Parathyroid adenoma (tissue), 2 donors: ENCODE data around the gene BRD9.

Experiments
- H2AFZ ChIP-seq: fragments of 300-600 bp; sonication (generic); one replicate; pipeline ENCODE4 v1.7.0; 2017; ENCODE audit warnings: antibody characterized with exemption, mild to moderate bottlenecking
- H3K27ac ChIP-seq: fragments of 300-600 bp; sonication (generic); one replicate; pipeline ENCODE4 v1.7.0; 2017
- H3K27me3 ChIP-seq: fragments of 300-600 bp; sonication (generic); one replicate; pipeline ENCODE4 v1.7.0; 2017; ENCODE audit warnings: low read length; ENCODE audit not compliant: control insufficient read depth, insufficient read depth
- H3K36me3 ChIP-seq: fragments of 300-600 bp; sonication (generic); one replicate; pipeline ENCODE4 v1.7.0; 2017; ENCODE audit warnings: low read length; ENCODE audit not compliant: control insufficient read depth, insufficient read depth
- H3K4me1 ChIP-seq: fragments of 300-600 bp; sonication (generic); one replicate; pipeline ENCODE4 v1.7.0; 2017; ENCODE audit warnings: control low read depth
- H3K4me2 ChIP-seq: fragments of 300-600 bp; sonication (generic); one replicate; pipeline ENCODE4 v1.7.0; 2017; ENCODE audit warnings: low read length
- H3K4me3 ChIP-seq: fragments of 300-600 bp; sonication (generic); one replicate; pipeline ENCODE4 v1.7.0; 2017; ENCODE audit warnings: low read depth, low read length
- H3K79me2 ChIP-seq: fragments of 300-600 bp; sonication (generic); one replicate; pipeline ENCODE4 v1.7.0; 2017; ENCODE audit warnings: control low read depth
- H3K9ac ChIP-seq: fragments of 300-600 bp; sonication (generic); one replicate; pipeline ENCODE4 v1.7.0; 2017; ENCODE audit warnings: mild to moderate bottlenecking
- H3K9me3 ChIP-seq: fragments of 300-600 bp; sonication (generic); one replicate; pipeline ENCODE4 v1.7.0; 2017; ENCODE audit warnings: low read length; ENCODE audit not compliant: control insufficient read depth
- TF ChIP-seq, protein P1 (sequence below): fragments of 300-600 bp; sonication (generic); IDR thresholded peaks from one replicate; pipeline ENCODE4 v1.7.0; 2017; ENCODE audit warnings: antibody characterized with exemption, mild to moderate bottlenecking
- donor health status: primary hyperparathyroidism.

BRD9 gene

GRCh38 chr5:927172-928015 lies 34.8 kb upstream of the BRD9 start:
- no peak overlapping the region for H3K27ac ChIP-seq
- H3K4me3 ChIP-seq: no peak overlapping the region
- H3K4me2 ChIP-seq: peak overlapping the region; percentile 83
- no peaks in the 10 kb centered on the region for H3K79me2 ChIP-seq
- H3K36me3 ChIP-seq: no peaks in the 10 kb centered on the region
- peak overlapping the region; percentile 89 for H2AFZ ChIP-seq
- H3K9ac ChIP-seq: no peak overlapping the region
- H3K4me1 ChIP-seq: no peaks in the 10 kb centered on the region
- no peaks in the 10 kb centered on the region for H3K9me3 ChIP-seq
- TF ChIP-seq, protein P1, sequence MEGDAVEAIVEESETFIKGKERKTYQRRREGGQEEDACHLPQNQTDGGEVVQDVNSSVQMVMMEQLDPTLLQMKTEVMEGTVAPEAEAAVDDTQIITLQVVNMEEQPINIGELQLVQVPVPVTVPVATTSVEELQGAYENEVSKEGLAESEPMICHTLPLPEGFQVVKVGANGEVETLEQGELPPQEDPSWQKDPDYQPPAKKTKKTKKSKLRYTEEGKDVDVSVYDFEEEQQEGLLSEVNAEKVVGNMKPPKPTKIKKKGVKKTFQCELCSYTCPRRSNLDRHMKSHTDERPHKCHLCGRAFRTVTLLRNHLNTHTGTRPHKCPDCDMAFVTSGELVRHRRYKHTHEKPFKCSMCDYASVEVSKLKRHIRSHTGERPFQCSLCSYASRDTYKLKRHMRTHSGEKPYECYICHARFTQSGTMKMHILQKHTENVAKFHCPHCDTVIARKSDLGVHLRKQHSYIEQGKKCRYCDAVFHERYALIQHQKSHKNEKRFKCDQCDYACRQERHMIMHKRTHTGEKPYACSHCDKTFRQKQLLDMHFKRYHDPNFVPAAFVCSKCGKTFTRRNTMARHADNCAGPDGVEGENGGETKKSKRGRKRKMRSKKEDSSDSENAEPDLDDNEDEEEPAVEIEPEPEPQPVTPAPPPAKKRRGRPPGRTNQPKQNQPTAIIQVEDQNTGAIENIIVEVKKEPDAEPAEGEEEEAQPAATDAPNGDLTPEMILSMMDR: no peak
- H3K27me3 ChIP-seq: peaks cover 3% of the 10 kb centered on the region

DNA sequence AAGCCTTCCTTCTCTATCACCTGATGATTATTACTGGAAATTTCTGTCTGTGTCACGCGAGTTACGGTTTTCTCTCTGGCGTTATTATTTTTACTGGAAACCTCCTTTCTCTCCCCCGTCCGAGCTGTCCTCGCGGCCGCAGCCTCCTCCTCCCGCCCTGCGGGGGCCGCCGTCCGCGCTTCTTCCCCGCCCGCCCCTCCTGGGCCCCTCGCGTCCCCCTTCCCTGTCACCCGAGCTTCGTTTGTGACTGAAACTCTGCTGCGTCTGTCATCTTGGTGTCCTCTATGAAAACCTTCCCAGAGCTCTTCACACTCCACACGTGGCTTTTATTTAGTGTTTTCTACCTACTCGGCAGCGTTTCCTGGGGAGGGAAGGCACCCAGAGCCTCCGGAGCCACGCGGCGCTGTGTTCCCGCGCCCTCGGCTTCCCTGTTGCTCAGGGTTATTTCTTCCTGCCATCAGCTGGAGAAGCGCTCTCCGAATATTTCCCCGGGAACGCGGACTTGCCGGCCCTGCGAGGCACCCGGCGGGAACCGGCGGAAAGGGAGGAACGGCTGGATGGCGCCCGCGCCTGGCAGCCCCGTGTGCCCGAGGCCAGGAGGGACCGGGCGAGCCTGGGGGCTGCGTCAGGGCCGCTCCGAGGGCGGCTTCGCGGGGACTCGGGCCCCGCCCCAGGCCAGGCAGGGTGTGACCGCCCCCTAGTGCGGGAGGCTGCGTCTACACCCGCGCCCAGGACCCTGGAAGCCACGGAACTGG lies 34.0 kb upstream of the BRD9 start:
- Histone ChIP-seq H3K4me1 (no peaks in the 10 kb centered on the region), H3K27me3 (peaks cover 3% of the 10 kb centered on the region), H3K27ac (no peak overlapping the region), H2AFZ (peak overlapping the region; percentile 89), H3K4me2 (peak overlapping the region; percentile 83), H3K9ac (no peak overlapping the region), H3K9me3 (no peaks in the 10 kb centered on the region), H3K4me3 (peak overlapping the region; percentile 3), H3K79me2 (no peaks in the 10 kb centered on the region), H3K36me3 (no peaks in the 10 kb centered on the region)
- TF ChIP-seq, protein P1: peak; percentile 36

DNA sequence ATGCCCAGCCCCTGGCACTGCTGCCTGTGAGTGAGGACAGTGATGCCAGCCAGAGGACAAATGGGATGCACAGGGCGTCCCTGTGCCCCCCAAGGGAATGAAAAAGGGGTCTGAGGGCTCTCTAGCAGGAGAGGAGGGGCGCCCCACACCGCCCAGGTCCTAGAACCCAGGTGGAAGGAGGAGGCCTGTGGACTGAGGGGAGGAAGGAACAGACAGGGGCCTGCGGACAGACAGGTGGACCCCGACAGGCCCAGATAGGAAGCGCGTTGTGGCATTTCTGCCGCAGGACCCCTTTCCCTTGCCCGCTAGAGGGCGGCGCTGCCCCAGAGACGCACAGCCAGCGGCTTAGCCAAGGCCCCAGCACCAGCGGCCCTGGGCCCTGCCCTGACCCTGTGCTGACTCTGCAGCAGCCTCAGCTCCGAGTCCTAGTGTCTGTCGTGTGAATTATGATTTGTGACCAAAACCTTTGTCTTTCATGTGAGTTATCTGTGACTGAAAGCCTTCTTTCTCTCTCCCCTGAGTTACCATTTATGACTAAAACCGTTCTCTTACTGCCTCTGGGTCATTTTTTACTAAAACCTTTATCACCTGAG lies 30.8 kb upstream of the BRD9 start:
- no peak overlapping the region for H3K4me2 ChIP-seq
- TF ChIP-seq, protein P1: peak; percentile 82
- H2AFZ ChIP-seq: no peak overlapping the region
- H3K4me3 ChIP-seq: no peak overlapping the region
- H3K27me3 ChIP-seq: peaks cover 3% of the 10 kb centered on the region
- H3K27ac ChIP-seq: no peak overlapping the region
- no peaks in the 10 kb centered on the region for H3K9me3 ChIP-seq
- no peaks in the 10 kb centered on the region for H3K79me2 ChIP-seq
- no peak overlapping the region for H3K9ac ChIP-seq
- no peaks in the 10 kb centered on the region for H3K36me3 ChIP-seq
- H3K4me1 ChIP-seq: no peaks in the 10 kb centered on the region

- Histone ChIP-seq H3K27ac (no peak overlapping the region), H3K36me3 (no peaks in the 10 kb centered on the region), H3K4me3 (no peak overlapping the region), H3K79me2 (no peaks in the 10 kb centered on the region), H3K4me1 (no peaks in the 10 kb centered on the region), H3K27me3 (peaks cover 3% of the 10 kb centered on the region), H3K9me3 (no peaks in the 10 kb centered on the region), H2AFZ (no peak overlapping the region), H3K9ac (no peak overlapping the region), H3K4me2 (no peak overlapping the region)
- TF ChIP-seq, protein P1: no peak
Observed at GRCh38 chr5:922436-923280, 30.1 kb upstream of the BRD9 start.
